Lower lobe of right lung (tissue), 2 donors: ENCODE results near the gene LHPP. TPM values are rescaled to one million over a fixed set of nuclear protein-coding genes. Genes with fewer than 3 reads are reported as not detected.
"Not testable (repeated sequence)": the region's sequence is repeated elsewhere in the genome, so short reads cannot be mapped to it uniquely, and the experiment has no call there.

ENCODE experiments used
- ATAC-seq, 2 donors: fragments of 200-7000 bp; cut with Tn5 transposase; one replicate each; pipeline ENCODE4 v1.9.1; 2020 to 2022; ENCODE audit warnings: mild to moderate bottlenecking in 2 of 2, moderate library complexity in 2 of 2
- DNase-seq: peaks from one replicate; pipeline ENCODE4 v3.0.0-alpha.2; 2020
- H3K27ac ChIP-seq: fragments of 200-600 bp; one replicate; pipeline ENCODE4 v1.8.0; 2022
- H3K27me3 ChIP-seq: fragments of 200-600 bp; one replicate; pipeline ENCODE4 v1.8.0; 2022; ENCODE audit warnings: low read depth
- H3K36me3 ChIP-seq: fragments of 200-600 bp; one replicate; pipeline ENCODE4 v1.8.0; 2022; ENCODE audit warnings: mild to moderate bottlenecking
- H3K4me1 ChIP-seq: fragments of 200-600 bp; one replicate; pipeline ENCODE4 v1.8.0; 2022
- H3K4me3 ChIP-seq: fragments of 200-600 bp; one replicate; pipeline ENCODE4 v1.8.0; 2022; ENCODE audit warnings: mild to moderate bottlenecking
- H3K9me3 ChIP-seq: fragments of 200-600 bp; one replicate; pipeline ENCODE4 v1.8.0; 2022
- CTCF ChIP-seq: fragments of 200-600 bp; IDR thresholded peaks from one replicate; pipeline ENCODE4 v1.8.0; 2022; ENCODE audit warnings: antibody characterized with exemption, mild to moderate bottlenecking
- intact Hi-C: fragments of 100-400 bp; cut with DNase I; formaldehyde crosslinking; loops from one replicate; pipeline ENCODE4 v1.11.0; 2022
- total RNA-seq: library from RNA; stranded (reverse); fragmentation: NEBNext Ultra II Directional; extraction: Animal tissue kit (Norgen Biotek cat#: 25700); gene quantifications from one replicate; pipeline ENCODE4 v1.2.1, GENCODE V29; 2021
- donor health status: DM: no; HTN: yes; CAD: no; lungs with severe emphysema.

LHPP gene
- total RNA-seq, 1 donor from 2014 or later: 17.8 TPM

DNA sequence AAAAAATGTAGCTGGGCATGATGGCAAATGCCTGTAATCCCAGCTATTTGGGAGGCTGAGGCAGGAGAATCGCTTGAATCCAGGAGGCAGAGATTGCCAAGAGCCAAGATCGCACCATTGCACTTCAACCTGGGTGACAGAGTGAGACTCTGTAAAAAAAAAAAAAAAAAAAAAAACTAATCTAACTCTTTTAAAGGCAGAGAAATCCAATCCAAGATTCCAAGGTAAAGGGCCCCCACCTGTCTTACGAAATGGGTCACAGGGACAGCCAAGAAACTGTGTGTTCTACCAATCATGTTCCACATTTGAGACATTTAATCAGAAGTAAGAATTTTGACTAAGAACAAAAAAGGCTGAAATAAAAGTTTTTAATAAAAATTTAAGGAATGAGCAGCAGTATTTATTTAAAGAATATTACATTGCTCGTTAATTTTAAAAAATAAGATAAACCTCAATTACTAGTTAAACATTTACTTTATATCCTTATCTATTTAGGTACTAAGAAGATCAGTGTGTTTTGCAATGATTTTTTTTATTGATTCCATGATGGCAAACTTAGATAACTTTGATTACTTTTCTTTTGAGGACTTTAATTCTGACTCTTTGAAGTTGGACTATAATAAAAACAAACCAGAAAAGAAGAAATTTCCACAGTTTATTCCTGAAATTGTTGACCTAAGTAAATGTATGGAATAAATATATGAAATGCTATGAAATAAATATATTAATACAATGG, 36.2 kb upstream of the LHPP start:
- H3K27ac ChIP-seq: no peak overlapping the region
- DNase-seq: no peak
- no peak for ATAC-seq
- TF ChIP-seq CTCF: no peak
- intact Hi-C loops: no loop called here
- no peaks in the 10 kb centered on the region for H3K9me3 ChIP-seq
- no peaks in the 10 kb centered on the region for H3K4me1 ChIP-seq
- peaks cover 4% of the 10 kb centered on the region for H3K27me3 ChIP-seq
- H3K36me3 ChIP-seq: no peaks in the 10 kb centered on the region
- no peak overlapping the region for H3K4me3 ChIP-seq

DNA sequence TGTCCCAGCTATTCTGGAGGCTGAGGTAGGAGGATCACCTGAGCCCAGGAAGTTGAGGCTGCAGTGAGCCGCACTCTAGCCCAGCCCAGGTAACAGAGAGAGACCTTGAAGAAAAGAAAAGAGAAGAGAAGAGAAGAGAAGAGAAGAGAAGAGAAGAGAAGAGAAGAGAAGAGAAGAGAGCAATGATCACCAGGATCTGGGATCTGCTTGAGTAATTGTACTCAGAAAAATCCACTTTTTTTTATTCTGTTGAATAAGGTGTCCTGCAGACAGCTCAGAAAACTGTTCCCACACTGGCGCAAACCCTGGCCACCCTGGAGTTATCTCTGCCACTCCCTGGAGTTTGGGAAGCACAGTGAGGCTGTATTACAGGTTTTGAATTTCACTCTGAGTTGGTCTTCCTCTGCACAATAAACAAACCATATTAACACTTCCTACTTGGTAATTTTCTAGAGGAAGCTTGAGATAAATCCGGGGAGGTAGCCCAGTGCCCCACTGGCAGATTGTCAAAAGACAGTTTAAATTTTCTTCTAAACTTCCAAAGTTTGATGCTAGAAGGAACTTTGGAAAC, 33.3 kb upstream of the LHPP start:
- Histone ChIP-seq H3K9me3 (no peaks in the 10 kb centered on the region), H3K4me3 (no peak overlapping the region), H3K27ac (no peak overlapping the region), H3K36me3 (no peaks in the 10 kb centered on the region), H3K27me3 (peaks cover 5% of the 10 kb centered on the region), H3K4me1 (no peaks in the 10 kb centered on the region)
- intact Hi-C loops: no loop called here
- DNase-seq (no peak), ATAC-seq (no peak)
- TF ChIP-seq CTCF: no peak

- Histone ChIP-seq H3K4me3 (no peak overlapping the region), H3K27ac (no peak overlapping the region), H3K36me3 (no peaks in the 10 kb centered on the region), H3K27me3 (peaks cover 5% of the 10 kb centered on the region), H3K9me3 (no peaks in the 10 kb centered on the region), H3K4me1 (no peaks in the 10 kb centered on the region)
- intact Hi-C loops: no loop called here
- DNase-seq (no peak), ATAC-seq (no peak)
- TF ChIP-seq CTCF: no peak
Measured at GRCh38 chr10:124429576-124429975, 32.0 kb upstream of the LHPP start.

DNA sequence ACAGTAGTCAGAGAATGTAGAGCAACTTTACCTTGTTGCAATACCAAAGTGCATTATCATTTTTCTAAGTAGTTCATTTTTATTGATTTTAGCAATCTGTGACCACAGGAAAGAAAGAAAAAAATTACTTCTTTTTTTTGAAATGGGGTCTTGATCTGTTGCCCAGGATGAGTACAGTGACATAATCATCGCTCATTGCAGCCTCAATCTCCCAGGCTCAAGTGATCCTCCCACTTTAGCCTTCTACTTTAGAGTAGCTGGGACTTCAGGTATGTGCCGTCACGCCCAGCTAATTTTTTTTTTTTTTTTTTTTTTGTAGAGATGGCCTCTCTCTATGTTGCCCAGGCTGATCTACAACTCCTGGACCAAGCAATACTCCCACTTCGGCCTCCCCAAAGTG, 31.5 kb upstream of the LHPP start:
- ATAC-seq (no peak), DNase-seq (no peak)
- H3K27ac ChIP-seq: no peak overlapping the region
- H3K4me3 ChIP-seq: no peak overlapping the region
- no peaks in the 10 kb centered on the region for H3K4me1 ChIP-seq
- no peaks in the 10 kb centered on the region for H3K36me3 ChIP-seq
- peaks cover 5% of the 10 kb centered on the region for H3K27me3 ChIP-seq
- no peaks in the 10 kb centered on the region for H3K9me3 ChIP-seq
- TF ChIP-seq CTCF: no peak
- intact Hi-C loops: no loop called here

- ATAC-seq (no peak), DNase-seq (no peak)
- H3K36me3 ChIP-seq: no peaks in the 10 kb centered on the region
- H3K27me3 ChIP-seq: peaks cover 5% of the 10 kb centered on the region
- H3K4me3 ChIP-seq: no peak overlapping the region
- TF ChIP-seq CTCF: no peak
- no peak overlapping the region for H3K27ac ChIP-seq
- intact Hi-C loops: no loop called here
- H3K4me1 ChIP-seq: no peaks in the 10 kb centered on the region
- H3K9me3 ChIP-seq: no peaks in the 10 kb centered on the region
Measured at GRCh38 chr10:124433461-124433860, 28.2 kb upstream of the LHPP start.

- H3K9me3 ChIP-seq, DNase-seq, H3K27me3 ChIP-seq, H3K4me1 ChIP-seq, intact Hi-C loops, H3K4me3 ChIP-seq, H3K36me3 ChIP-seq, ATAC-seq, H3K27ac ChIP-seq: not testable (repeated sequence)
Measured at GRCh38 chr10:124435683-124436082, 25.9 kb upstream of the LHPP start.
